IPS-15b (cell line): ENCODE data around the gene C21orf58.
"Not testable (repeated sequence)": the region's sequence is repeated elsewhere in the genome, so short reads cannot be mapped to it uniquely, and the experiment has no call there.

Experiments used
- H3K27me3 ChIP-seq: one replicate; pipeline ENCODE4 v1.6.1; 2013; ENCODE audit warnings: low read length; ENCODE audit not compliant: control insufficient read depth, insufficient read depth
- H3K36me3 ChIP-seq: one replicate; pipeline ENCODE4 v1.6.1; 2013; ENCODE audit warnings: low read length; ENCODE audit not compliant: control insufficient read depth, insufficient read depth
- H3K4me1 ChIP-seq: one replicate; pipeline ENCODE4 v1.6.1; 2013; ENCODE audit warnings: mild to moderate bottlenecking, low read length; ENCODE audit not compliant: control insufficient read depth, insufficient read depth
- H3K4me3 ChIP-seq: one replicate; pipeline ENCODE4 v1.5.1; 2013; ENCODE audit warnings: low read depth, low read length
- H3K9ac ChIP-seq: one replicate; pipeline ENCODE4 v1.6.1; 2013; ENCODE audit warnings: low read depth, mild to moderate bottlenecking, low read length
- H3K9me3 ChIP-seq: one replicate; pipeline ENCODE4 v1.6.1; 2013; ENCODE audit warnings: mild to moderate bottlenecking, low read length; ENCODE audit not compliant: control insufficient read depth, insufficient read depth

The C21orf58 gene

DNA sequence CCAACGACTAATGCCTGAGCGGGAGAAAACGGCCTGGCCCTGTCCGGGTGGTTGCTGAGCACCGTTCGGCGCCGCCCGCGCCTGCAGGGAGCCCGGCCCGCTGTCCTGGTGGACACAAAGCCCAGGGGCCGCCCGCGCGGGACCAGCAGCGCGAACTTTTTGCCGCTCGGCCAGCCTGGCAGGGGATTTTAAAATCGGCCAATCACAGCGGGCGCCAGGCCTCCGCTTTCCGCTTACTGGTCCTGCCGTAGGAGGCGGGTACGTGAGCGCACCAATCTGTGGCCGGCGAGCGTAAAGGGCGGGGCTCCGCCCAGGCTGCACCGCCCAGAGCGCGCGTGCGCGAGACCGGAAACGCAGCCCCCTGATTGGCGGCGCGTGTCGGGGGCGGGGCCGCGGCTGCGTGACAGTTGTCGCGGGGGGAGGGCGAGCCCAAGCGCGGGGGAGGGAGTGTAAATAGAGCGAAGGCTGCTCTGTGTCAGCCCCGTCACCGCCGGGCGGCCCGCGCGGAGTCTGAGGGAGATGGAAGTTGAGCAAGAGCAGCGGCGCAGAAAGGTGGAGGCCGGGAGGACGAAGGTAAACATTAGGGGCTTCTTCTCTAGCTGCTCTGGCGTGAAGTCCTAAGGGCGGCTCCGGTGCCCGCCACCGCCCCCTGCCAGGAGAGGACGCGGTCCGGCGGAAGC lies at the start of gene C21orf58, which contains the start of gene PCNT:
TSS of gene C21orf58 (minus strand) at position 161 of the 680 bp plus-strand sequence. CDS start 1,132 bp downstream, outside the sequence.
TSS of gene PCNT (plus strand) at position 447 of the 680 bp plus-strand sequence. CDS start at position 520, 73 bp downstream.
- Histone ChIP-seq H3K36me3 (peaks cover 11% of the 10 kb centered on the region), H3K9ac (peak within 1 kb of the TSS; percentile 94), H3K4me3 (peak within 1 kb of the TSS; percentile 93), H3K27me3 (no peaks in the 10 kb centered on the region), H3K9me3 (no peaks in the 10 kb centered on the region), H3K4me1 (peaks cover 2% of the 10 kb centered on the region)

DNA sequence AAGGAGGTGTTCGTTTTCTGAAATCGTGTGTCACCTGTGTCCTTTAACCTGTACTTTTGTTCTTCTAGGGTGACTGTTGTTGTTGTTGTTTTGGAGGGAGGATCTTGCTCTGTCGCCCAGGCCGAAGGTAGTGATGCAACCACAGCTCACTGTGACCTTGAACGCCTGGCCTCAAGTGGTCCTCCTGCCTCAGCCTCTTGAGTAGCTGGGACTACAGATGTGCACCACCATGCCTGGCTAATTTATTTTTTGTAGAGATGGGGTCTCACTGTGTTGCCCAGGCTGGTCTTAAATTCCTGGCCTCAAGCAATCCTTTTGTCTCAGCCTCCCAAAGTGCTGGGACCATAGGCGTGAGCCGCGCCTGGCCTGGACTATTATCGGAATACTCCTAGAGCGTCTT lies 49.3 kb upstream of the C21orf58 start:
- not testable (repeated sequence) for H3K4me3 ChIP-seq, H3K27me3 ChIP-seq, H3K9me3 ChIP-seq, H3K9ac ChIP-seq, H3K4me1 ChIP-seq
- peaks cover 29% of the 10 kb centered on the region for H3K36me3 ChIP-seq

DNA sequence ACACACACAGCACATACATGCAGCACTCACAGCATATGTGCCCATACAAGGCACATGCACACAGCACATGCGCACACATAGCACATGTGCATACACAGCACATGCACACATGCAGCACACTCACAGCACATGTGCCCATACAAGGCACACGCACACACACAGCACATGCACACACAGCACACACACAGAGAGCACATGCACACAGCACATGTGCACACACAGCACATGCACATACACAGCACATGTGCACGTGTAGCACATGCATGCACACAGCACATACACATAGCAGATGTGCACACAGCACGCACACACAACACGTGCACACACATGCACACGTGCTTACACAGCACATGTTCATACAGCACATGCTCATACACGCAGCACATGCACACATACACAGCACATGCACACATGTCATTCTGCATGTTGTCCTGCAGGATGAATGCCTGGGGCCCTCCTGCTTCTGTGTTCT lies 48.4 kb upstream of the C21orf58 start:
- Histone ChIP-seq H3K4me3 (no peak overlapping the region), H3K36me3 (peaks cover 29% of the 10 kb centered on the region), H3K9ac (no peak overlapping the region), H3K4me1 (no peaks in the 10 kb centered on the region), H3K27me3 (no peaks in the 10 kb centered on the region), H3K9me3 (no peaks in the 10 kb centered on the region)

DNA sequence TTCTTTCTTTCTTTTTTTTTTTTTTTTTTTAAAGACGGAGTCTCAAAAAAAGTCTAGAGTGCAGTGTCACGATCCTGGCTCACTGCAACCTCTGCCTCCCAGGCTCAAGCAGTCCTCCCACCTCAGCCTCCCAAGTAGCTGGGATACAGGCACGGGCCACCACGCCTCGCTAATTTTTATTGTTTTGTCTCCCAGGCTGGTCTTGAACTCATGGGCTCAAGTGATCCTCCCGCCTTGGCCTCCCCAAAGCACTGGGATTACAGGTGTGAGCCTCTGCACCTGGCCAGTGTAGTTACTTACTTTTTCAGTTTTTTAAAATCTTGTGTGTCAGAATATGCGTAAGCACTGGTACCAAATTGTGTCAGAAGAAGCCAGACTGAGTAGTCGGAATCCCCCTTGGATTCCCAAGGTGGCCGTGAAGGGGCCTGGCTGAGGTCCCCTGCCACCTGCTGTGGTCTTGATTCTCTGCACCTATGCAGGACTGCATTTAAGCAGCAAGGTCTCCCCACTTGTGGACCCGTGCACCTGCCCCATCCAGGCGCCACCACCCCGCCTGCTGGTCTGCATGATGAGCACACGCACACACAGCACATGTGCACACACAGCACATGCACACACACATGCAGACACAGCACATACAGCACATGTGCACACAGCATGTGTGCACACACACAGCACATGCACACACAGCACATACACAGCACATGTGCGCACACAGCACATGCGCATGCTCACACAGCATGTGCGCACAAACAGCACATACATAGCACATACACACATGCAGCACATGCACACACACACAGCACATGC lies 47.7 kb upstream of the C21orf58 start:
- peaks cover 33% of the 10 kb centered on the region for H3K36me3 ChIP-seq
- no peak overlapping the region for H3K9ac ChIP-seq
- no peaks in the 10 kb centered on the region for H3K9me3 ChIP-seq

DNA sequence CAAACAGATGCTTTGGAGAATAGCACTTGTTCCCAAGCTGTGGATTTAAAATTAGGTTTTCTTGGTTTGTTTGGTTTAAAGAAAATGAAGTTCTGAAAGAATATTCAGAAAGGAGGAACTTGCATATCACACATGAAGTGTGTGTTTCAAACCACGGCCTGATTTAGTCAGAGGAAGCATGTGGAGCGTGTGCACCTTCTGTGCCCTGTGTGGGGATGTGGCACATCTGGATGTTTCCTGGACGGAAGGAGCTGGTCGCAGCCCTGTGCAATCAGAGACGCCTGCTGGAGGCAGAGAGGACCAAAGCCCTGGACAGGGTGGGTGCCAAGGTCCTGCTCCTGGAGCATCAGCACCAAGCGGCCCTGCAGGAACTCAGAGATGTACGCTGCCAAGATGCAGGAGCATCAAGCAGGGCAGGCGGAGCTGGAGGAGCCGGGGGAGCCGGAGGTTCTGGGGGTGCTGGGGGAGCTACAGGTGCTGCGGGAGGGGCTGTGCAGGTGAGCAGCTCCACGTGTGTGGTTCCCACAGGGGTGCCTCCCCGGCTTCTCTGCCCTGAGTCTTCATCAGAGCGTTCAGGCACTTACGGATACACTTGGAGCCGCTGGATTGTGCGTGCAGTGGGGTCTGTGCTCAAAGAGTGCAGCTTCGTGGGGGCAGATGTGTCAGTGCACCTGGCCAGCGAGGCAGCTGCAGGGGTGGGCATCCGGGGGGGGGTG lies 46.0 kb upstream of the C21orf58 start:
- no peaks in the 10 kb centered on the region for H3K4me1 ChIP-seq
- no peaks in the 10 kb centered on the region for H3K27me3 ChIP-seq
- H3K4me3 ChIP-seq = no peak overlapping the region
- H3K9me3 ChIP-seq = no peaks in the 10 kb centered on the region
- no peak overlapping the region for H3K9ac ChIP-seq
- H3K36me3 ChIP-seq = peaks cover 38% of the 10 kb centered on the region

More for the DNA sequence above, 47.7 kb upstream of the C21orf58 start:
- H3K4me1 ChIP-seq = no peaks in the 10 kb centered on the region
- no peak overlapping the region for H3K4me3 ChIP-seq
- H3K27me3 ChIP-seq = no peaks in the 10 kb centered on the region

DNA sequence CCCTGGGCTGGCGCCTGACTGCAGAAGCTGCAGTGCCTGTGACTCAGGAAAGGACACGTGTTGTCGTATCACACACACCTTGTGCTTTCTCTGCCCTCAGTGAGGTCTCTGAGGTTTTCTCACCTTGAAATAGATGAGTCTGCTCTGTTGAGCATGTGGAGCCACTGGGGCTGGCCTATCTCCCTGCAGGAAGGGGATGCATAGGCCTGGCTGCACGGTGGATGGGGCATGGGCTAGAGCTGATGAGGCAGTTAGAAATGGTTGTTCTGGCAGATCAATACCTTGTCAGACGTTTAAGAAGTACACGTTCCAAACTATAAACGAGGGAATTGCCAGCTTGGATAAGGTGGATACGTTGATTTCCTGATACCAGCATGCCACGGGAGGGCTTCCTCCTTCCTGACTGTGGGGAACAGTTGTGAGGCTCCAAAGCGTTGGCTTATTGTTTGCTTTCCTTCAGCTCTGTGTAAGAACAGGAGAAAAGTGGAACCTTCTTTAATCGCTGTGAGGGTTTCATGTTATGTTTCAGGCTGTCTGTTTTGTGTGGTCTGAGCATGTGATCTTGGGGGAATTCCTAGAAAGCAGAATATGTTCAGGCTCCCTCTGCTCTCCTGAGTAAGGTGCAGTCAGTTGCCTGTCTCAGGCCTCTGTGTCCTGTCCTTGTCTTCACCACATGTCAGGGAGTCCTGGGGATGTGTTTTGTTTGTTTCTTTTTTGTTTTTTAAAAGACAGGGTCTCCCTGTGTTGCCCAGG lies 45.0 kb upstream of the C21orf58 start:
- Histone ChIP-seq H3K27me3 (no peaks in the 10 kb centered on the region), H3K36me3 (peaks cover 45% of the 10 kb centered on the region), H3K9ac (no peak overlapping the region), H3K9me3 (no peaks in the 10 kb centered on the region), H3K4me3 (no peak overlapping the region), H3K4me1 (no peaks in the 10 kb centered on the region)

DNA sequence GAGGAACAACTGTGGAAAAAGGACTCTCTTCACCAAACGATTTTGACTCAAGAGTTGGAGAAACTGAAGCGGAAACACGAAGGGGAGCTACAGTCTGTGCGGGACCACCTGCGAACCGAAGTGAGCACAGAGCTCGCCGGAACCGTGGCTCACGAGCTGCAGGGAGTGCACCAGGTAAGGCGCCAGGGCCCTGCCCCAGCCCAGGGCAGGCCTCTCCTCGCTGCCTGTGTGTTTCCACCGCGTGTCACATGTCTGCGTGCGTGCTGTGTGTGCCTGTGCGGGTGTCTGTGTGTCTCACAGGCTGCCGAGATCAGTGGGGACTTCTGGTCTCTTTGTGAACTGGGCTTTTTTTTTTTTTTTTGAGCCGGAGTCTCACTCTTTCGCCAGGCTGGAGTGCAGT lies 43.3 kb upstream of the C21orf58 start:
- H3K4me1 ChIP-seq = no peaks in the 10 kb centered on the region
- no peak overlapping the region for H3K4me3 ChIP-seq
- no peak overlapping the region for H3K9ac ChIP-seq
- H3K36me3 ChIP-seq = peaks cover 49% of the 10 kb centered on the region
- no peaks in the 10 kb centered on the region for H3K27me3 ChIP-seq
- no peaks in the 10 kb centered on the region for H3K9me3 ChIP-seq

DNA sequence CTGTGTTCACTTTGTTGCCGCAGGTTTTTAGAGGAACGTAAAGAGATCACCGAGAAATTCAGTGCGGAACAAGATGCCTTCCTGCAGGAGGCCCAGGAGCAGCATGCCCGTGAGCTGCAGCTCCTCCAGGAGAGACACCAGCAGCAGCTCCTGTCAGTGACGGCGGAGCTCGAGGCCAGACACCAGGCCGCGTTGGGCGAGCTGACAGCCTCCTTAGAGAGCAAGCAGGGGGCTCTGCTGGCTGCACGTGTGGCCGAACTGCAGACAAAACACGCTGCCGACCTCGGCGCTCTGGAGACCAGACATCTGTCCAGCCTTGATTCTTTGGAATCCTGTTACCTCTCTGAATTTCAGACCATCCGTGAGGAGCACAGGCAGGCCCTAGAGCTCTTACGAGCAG lies 42.9 kb upstream of the C21orf58 start:
- peaks cover 45% of the 10 kb centered on the region for H3K36me3 ChIP-seq
- H3K9me3 ChIP-seq = no peaks in the 10 kb centered on the region
- H3K27me3 ChIP-seq = no peaks in the 10 kb centered on the region
- no peak overlapping the region for H3K4me3 ChIP-seq
- H3K4me1 ChIP-seq = no peaks in the 10 kb centered on the region
- H3K9ac ChIP-seq = no peak overlapping the region

DNA sequence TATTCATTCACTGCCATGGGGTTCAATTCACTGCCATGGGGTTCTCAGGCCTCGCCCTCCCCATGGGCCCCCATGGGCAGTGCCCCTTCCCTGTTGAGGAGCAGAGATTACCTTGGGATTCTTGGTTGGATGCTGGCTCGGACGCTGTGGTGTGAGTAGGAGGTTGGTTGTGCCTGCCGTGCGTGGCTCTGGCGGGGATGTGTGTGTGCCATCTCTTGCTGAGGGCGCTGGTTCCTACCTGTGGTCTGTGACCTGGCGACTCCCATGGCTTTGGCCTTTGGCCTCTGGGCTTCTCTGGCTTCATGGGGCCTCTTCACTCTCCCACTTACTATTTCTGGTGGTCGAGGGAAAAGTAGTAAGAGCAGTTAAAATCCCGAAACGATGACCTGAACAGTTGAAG lies 42.4 kb upstream of the C21orf58 start:
- Histone ChIP-seq H3K36me3 (peaks cover 44% of the 10 kb centered on the region), H3K4me1 (no peaks in the 10 kb centered on the region), H3K4me3 (no peak overlapping the region), H3K9ac (no peak overlapping the region), H3K27me3 (no peaks in the 10 kb centered on the region), H3K9me3 (no peaks in the 10 kb centered on the region)

DNA sequence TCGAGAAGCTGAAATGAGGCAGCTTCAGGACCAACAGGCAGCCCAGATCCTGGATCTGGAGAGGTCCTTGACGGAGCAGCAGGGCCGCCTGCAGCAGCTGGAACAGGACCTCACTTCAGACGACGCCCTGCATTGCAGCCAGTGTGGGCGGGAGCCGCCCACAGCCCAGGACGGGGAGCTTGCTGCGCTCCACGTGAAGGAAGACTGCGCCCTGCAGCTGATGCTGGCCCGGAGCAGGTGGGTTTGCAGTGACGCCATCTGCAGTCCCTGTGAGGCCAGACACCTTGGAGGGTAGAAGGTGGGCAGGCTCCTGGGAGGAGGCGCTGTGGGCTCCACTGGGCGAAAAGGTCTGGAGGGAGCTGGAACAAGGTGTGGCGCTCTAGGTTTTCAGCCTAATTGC lies 40.0 kb upstream of the C21orf58 start:
- no peak overlapping the region for H3K9ac ChIP-seq
- H3K27me3 ChIP-seq = no peaks in the 10 kb centered on the region
- peaks cover 31% of the 10 kb centered on the region for H3K36me3 ChIP-seq
- H3K4me3 ChIP-seq = no peak overlapping the region
- no peaks in the 10 kb centered on the region for H3K4me1 ChIP-seq
- H3K9me3 ChIP-seq = no peaks in the 10 kb centered on the region

DNA sequence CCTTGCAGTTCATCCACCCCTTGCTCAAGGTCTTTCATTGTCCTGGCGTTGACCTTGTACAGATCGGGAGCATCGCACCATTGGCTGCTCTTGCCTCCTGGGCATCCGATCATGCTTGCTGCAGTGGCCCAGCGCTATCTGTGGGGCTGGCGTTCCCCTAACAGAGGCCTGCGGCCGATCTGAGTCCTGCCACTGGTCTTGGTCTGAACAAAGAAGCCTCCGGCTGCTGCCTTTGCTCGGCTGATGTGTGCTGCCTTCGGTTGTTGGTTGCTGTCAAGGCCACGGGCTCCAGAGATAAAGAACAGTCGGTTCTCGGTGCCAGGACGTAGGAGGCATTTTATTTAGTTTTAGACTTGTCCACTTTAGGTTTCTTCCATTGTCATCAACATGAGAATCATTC lies 39.3 kb upstream of the C21orf58 start:
- no peaks in the 10 kb centered on the region for H3K9me3 ChIP-seq
- H3K27me3 ChIP-seq = no peaks in the 10 kb centered on the region
- H3K4me1 ChIP-seq = no peaks in the 10 kb centered on the region
- no peak overlapping the region for H3K4me3 ChIP-seq
- peak overlapping the region; percentile 5 for H3K9ac ChIP-seq
- H3K36me3 ChIP-seq = peaks cover 35% of the 10 kb centered on the region
